IMR-90 (cell line): ENCODE results near the gene PLP1. TPM values are rescaled to one million over a fixed set of nuclear protein-coding genes. Genes with fewer than 3 reads are reported as not detected.

ENCODE experiments used
- ATAC-seq: fragments of 200-7000 bp; cut with Tn5 transposase; 2 replicates; pipeline ENCODE4 v1.9.1; 2020; ENCODE audit warnings: low read depth, mild to moderate bottlenecking, moderate library complexity
- BruUV-seq: library from RNA; stranded (reverse); fragments of 400-500 nt; replicated peaks from 2 replicates; lab custom pipeline; 2021; lab: Mats Ljungman, UMichigan
- CTCF ChIA-PET: fragments of 300-600 bp; formaldehyde crosslinking; extraction: SDS; loops from one replicate; lab custom pipeline; 2021; ENCODE audit warnings: antibody characterized with exemption; lab: Yijun Ruan, JAX
- POLR2A ChIA-PET: fragments of 300-600 bp; sonication (Branson Sonifier 250); formaldehyde crosslinking; loops from one replicate; lab custom pipeline; 2022; ENCODE audit warnings: antibody characterized with exemption; ENCODE audit not compliant: unreplicated experiment; lab: Charles Lee
- DNase-seq: peaks from one replicate; pipeline ENCODE4 v3.0.0; 2013
- H2AFZ ChIP-seq: replicated peaks from 2 replicates; pipeline ENCODE3; 2013; ENCODE audit warnings: low read length, mild to moderate bottlenecking; ENCODE audit not compliant: poor library complexity
- H2AK5ac ChIP-seq: 2 replicates; pipeline ENCODE4 v1.6.1; 2013; ENCODE audit warnings: low read depth, low read length, inconsistent platforms
- H2AK9ac ChIP-seq: replicated peaks from 2 replicates; pipeline ENCODE3; 2013; ENCODE audit warnings: mild to moderate bottlenecking, low read depth, low read length, moderate library complexity; ENCODE audit not compliant: poor library complexity
- H2BK120ac ChIP-seq: 2 replicates; pipeline ENCODE4 v1.6.1; 2013; ENCODE audit warnings: low read depth, low read length, inconsistent platforms
- H2BK15ac ChIP-seq: 3 replicates; pipeline ENCODE4 v1.6.1; 2013; ENCODE audit warnings: low read depth, low read length, inconsistent platforms
- H2BK20ac ChIP-seq: 2 replicates; pipeline ENCODE4 v1.6.1; 2013; ENCODE audit warnings: low read depth, mild to moderate bottlenecking, inconsistent platforms, low read length, moderate library complexity
- H2BK5ac ChIP-seq: 2 replicates; pipeline ENCODE4 v1.6.1; 2013; ENCODE audit warnings: mild to moderate bottlenecking, low read depth, low read length, inconsistent platforms; ENCODE audit not compliant: poor library complexity, severe bottlenecking
- H3K14ac ChIP-seq: replicated peaks from 2 replicates; pipeline ENCODE4 v1.6.1; 2013; ENCODE audit warnings: low read depth, low read length, inconsistent platforms
- H3K18ac ChIP-seq: 2 replicates; pipeline ENCODE4 v1.6.1; 2013; ENCODE audit warnings: low read depth, low read length, control low read depth
- H3K23ac ChIP-seq: 2 replicates; pipeline ENCODE4 v1.6.1; 2013; ENCODE audit warnings: low read depth, low read length, inconsistent platforms
- H3K27ac ChIP-seq: 2 replicates; pipeline ENCODE4 v1.5.1; 2013; ENCODE audit warnings: mild to moderate bottlenecking, control low read depth, low read length; ENCODE audit not compliant: insufficient read depth
- H3K27me3 ChIP-seq: 2 replicates; pipeline ENCODE4 v1.6.1; 2013; ENCODE audit warnings: low read length; ENCODE audit not compliant: control insufficient read depth, insufficient read depth
- H3K36me3 ChIP-seq: 2 replicates; pipeline ENCODE4 v1.6.1; 2013; ENCODE audit warnings: low read length, mixed read lengths; ENCODE audit not compliant: control insufficient read depth, insufficient read depth
- H3K4ac ChIP-seq: 2 replicates; pipeline ENCODE4 v1.6.1; 2013; ENCODE audit warnings: low read depth, low read length, inconsistent platforms
- H3K4me1 ChIP-seq: 2 replicates; pipeline ENCODE4 v1.6.1; 2013; ENCODE audit warnings: low read length, mixed read lengths; ENCODE audit not compliant: control insufficient read depth, insufficient read depth
- H3K4me2 ChIP-seq: 2 replicates; pipeline ENCODE4 v1.6.1; 2013; ENCODE audit warnings: low read depth, mild to moderate bottlenecking, control low read depth, low read length, moderate library complexity
- H3K4me3 ChIP-seq: 2 replicates; pipeline ENCODE4 v1.5.1; 2013; ENCODE audit warnings: low read depth, mild to moderate bottlenecking, control low read depth, low read length, moderate library complexity; ENCODE audit not compliant: insufficient read depth
- H3K56ac ChIP-seq: 2 replicates; pipeline ENCODE4 v1.6.1; 2013; ENCODE audit warnings: low read length, inconsistent platforms; ENCODE audit not compliant: insufficient read depth; ENCODE audit errors: extremely low read depth
- H3K79me1 ChIP-seq, 2 experiments: 2 replicates each; pipeline ENCODE4 v1.6.1; 2013; ENCODE audit warnings: low read length in 2 of 2, inconsistent platforms in 1 of 2, low read depth in 1 of 2
- H3K9ac ChIP-seq: 2 replicates; pipeline ENCODE4 v1.6.1; 2013; ENCODE audit warnings: low read depth, low read length, control low read depth
- H3K9me1 ChIP-seq: 2 replicates; pipeline ENCODE4 v1.6.1; 2013; ENCODE audit warnings: low read length, inconsistent platforms; ENCODE audit not compliant: insufficient read depth
- H3K9me3 ChIP-seq: 2 replicates; pipeline ENCODE4 v1.6.1; 2013; ENCODE audit warnings: low read length; ENCODE audit not compliant: control insufficient read depth, insufficient read depth
- H4K20me1 ChIP-seq: 2 replicates; pipeline ENCODE4 v1.6.1; 2013; ENCODE audit warnings: low read length, inconsistent platforms; ENCODE audit not compliant: insufficient read depth
- H4K5ac ChIP-seq: 2 replicates; pipeline ENCODE4 v1.6.1; 2013; ENCODE audit warnings: mild to moderate bottlenecking, low read depth, low read length, control low read depth
- H4K8ac ChIP-seq, 2 experiments: 2 replicates each; pipeline ENCODE4 v1.6.1; 2013; ENCODE audit warnings: low read depth in 2 of 2, low read length in 2 of 2, control low read depth in 1 of 2, inconsistent platforms in 1 of 2
- H4K91ac ChIP-seq: 2 replicates; pipeline ENCODE4 v1.6.1; 2013; ENCODE audit warnings: low read depth, low read length, inconsistent platforms; ENCODE audit not compliant: insufficient read depth
- BHLHE40 ChIP-seq: fragments of 150-350 bp; IDR thresholded peaks from 2 replicates; pipeline ENCODE4 v1.6.1; 2016; ENCODE audit warnings: mild to moderate bottlenecking, low read depth, low read length
- MAZ ChIP-seq: IDR thresholded peaks from 2 replicates; pipeline ENCODE4 v1.6.1; 2012; ENCODE audit warnings: low read depth, mild to moderate bottlenecking, low read length, improper control_type of control experiment, moderate library complexity, borderline replicate concordance
- POLR2A ChIP-seq: IDR thresholded peaks from 2 replicates; pipeline ENCODE4 v1.6.1; 2012; ENCODE audit warnings: mild to moderate bottlenecking, low read depth, low read length
- WGBS, 2 experiments: methylation state at CpG; one replicate each; pipeline versions ENCODE4 v1.1.5 to v1.1.7; 2013; ENCODE audit warnings: missing lambda C conversion rate in 2 of 2; ENCODE audit not compliant: insufficient read length in 1 of 2; ENCODE audit errors: extremely low coverage in 2 of 2; 5-methylcytosine and 5-hydroxymethylcytosine counted together
- dilution Hi-C: fragments of 300-500 bp; cut with HindIII; formaldehyde crosslinking; loops from one replicate; pipeline ENCODE4 v1.14.3; 2018; ENCODE audit warnings: low sequenced_read_pairs; ENCODE audit not compliant: unreplicated experiment
- in situ Hi-C: fragments of 300-500 bp; cut with MboI; formaldehyde crosslinking; loops from 3 replicates; pipeline ENCODE4 v1.14.3; 2019; ENCODE audit warnings: low sequenced_read_pairs, inconsistent platforms, mixed read lengths
- intact Hi-C: fragments of 100-400 bp; cut with micrococcal nuclease; formaldehyde crosslinking; loops from 2 replicates; pipeline ENCODE4 v1.10.0; 2022
- polyA plus RNA-seq, 3 experiments: library from polyadenylated mRNA; depleted of rRNA; stranded (reverse); fragments of >200 nt; gene quantifications; 2 replicates each; pipeline ENCODE4 v1.2.3, GENCODE V29; 2012; ENCODE audit warnings: low replicate concordance in 1 of 3
- total RNA-seq: library from RNA; depleted of rRNA; stranded (reverse); fragments of >200 nt; gene quantifications from 2 replicates; pipeline ENCODE4 v1.2.3, GENCODE V29; 2012
- TF ChIP-seq, protein P1 (sequence below): fragments of 150-350 bp; IDR thresholded peaks from 2 replicates; pipeline ENCODE4 v1.6.1; 2016; ENCODE audit warnings: low read depth, mild to moderate bottlenecking, low read length, moderate library complexity, borderline replicate concordance

Gene PLP1
- total and polyA plus RNA-seq, 2 of the 4 experiments (the other 2 are of a cell fraction), result 0.18 to 0.62 TPM

DNA sequence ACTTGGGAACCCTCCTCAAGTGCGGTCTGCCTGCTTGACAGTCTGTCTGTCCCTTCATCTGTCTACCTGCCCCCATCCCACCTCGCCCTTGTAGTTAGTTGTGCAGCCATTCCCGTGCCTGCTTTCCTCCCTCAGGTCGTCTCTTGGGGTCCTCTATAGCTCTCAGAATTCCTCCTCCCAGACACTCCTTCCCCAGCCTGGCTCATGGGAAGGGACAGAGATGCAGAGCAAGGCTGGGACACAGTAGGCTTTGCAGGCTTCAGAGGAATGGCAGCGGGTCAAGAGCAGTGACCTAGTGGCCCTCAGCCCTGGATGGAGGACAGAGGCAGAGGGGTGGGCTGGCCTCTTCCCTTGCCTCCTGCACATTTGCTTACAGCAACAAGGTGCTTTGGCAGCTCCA, 47.6 kb upstream of the PLP1 start:
- Histone ChIP-seq H3K18ac (no peak overlapping the region), H3K9me1 (peaks cover 6% of the 10 kb centered on the region; the same call in 1 of the 2 replicates), H2AK5ac (no peak overlapping the region), H2BK5ac (no peak overlapping the region), H3K79me1 (no peaks in the 10 kb centered on the region), H3K27ac (no peak overlapping the region), H3K4me2 (no peak overlapping the region), H4K91ac (no peak overlapping the region), H2BK120ac (no peak overlapping the region), H3K9ac (no peak overlapping the region), H4K8ac (no peak overlapping the region), H2AK9ac (no peak overlapping the region), H3K27me3 (peaks cover 11% of the 10 kb centered on the region), H4K20me1 (no peaks in the 10 kb centered on the region), H3K56ac (no peak overlapping the region), H3K36me3 (no peaks in the 10 kb centered on the region), H3K4me3 (no peak overlapping the region), H3K14ac (no peak overlapping the region), H3K4me1 (peaks cover 8% of the 10 kb centered on the region), H2AFZ (no peak overlapping the region), H3K4ac (no peak overlapping the region; the same call in 1 of the 2 replicates), H3K9me3 (no peaks in the 10 kb centered on the region), H3K23ac (no peak overlapping the region), H2BK20ac (no peak overlapping the region), H4K5ac (no peak overlapping the region), H2BK15ac (no peak overlapping the region)
- no peak for ATAC-seq
- WGBS, 2 experiments, result no CpG with 5 or more reads among the region's 5 CpGs
- in situ Hi-C loops, result no loop called here
- no TSS peak for BruUV-seq
- intact Hi-C loops, result no loop called here
- TF ChIP-seq, protein P1, sequence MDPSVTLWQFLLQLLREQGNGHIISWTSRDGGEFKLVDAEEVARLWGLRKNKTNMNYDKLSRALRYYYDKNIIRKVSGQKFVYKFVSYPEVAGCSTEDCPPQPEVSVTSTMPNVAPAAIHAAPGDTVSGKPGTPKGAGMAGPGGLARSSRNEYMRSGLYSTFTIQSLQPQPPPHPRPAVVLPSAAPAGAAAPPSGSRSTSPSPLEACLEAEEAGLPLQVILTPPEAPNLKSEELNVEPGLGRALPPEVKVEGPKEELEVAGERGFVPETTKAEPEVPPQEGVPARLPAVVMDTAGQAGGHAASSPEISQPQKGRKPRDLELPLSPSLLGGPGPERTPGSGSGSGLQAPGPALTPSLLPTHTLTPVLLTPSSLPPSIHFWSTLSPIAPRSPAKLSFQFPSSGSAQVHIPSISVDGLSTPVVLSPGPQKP, result no peak
- TF ChIP-seq MAZ (no peak), POLR2A (no peak), BHLHE40 (no peak)
- no peak for DNase-seq
- POLR2A ChIA-PET, result no interaction called here
- CTCF ChIA-PET, result no interaction called here
- dilution Hi-C loops, result no loop called here
